HG03108 (cell line): Measurements from ENCODE around the gene MKLN1.
A peak's percentile ranks its signal among the peaks of the same experiment; 100 is the strongest.
"Not testable (repeated sequence)": the region's sequence is repeated elsewhere in the genome, so short reads cannot be mapped to it uniquely, and the experiment has no call there.

ENCODE experiments used
- ATAC-seq: cut with Tn5 transposase; IDR thresholded peaks from one replicate; pipeline ENCODE4 v1.9.1; 2021; ENCODE audit warnings: moderate library complexity; ENCODE audit not compliant: unreplicated experiment

The MKLN1 gene

GRCh38 chr7:131307627-131308026 lies 20.0 kb upstream of the MKLN1 start:
- ATAC-seq, result no peak

GRCh38 chr7:131312838-131313237 lies 14.8 kb upstream of the MKLN1 start:
- no peak for ATAC-seq

- ATAC-seq, result no peak
Observed at GRCh38 chr7:131320603-131321002, 7.1 kb upstream of the MKLN1 start.

- no peak for ATAC-seq
Observed at GRCh38 chr7:131321656-131322055, 6.0 kb upstream of the MKLN1 start.

- ATAC-seq, result no peak
Observed at GRCh38 chr7:131322061-131322460, 5.6 kb upstream of the MKLN1 start.

GRCh38 chr7:131322861-131323260 lies 4.8 kb upstream of the MKLN1 start:
- ATAC-seq, result no peak

GRCh38 chr7:131325179-131325840 lies 2.4 kb upstream of the MKLN1 start:
- ATAC-seq, result no peak

GRCh38 chr7:131326576-131326975 lies 1.1 kb upstream of the MKLN1 start:
- no peak for ATAC-seq

- ATAC-seq, result peak; percentile 17
Observed at GRCh38 chr7:131327049-131327625, 539 bp upstream of the MKLN1 start.

- ATAC-seq, result no peak
Observed at GRCh38 chr7:131328377-131329175, 900 bp downstream of the MKLN1 start.

GRCh38 chr7:131329176-131329570 lies 1.5 kb downstream of the MKLN1 start:
- ATAC-seq, result no peak

- ATAC-seq, result no peak
Observed at GRCh38 chr7:131330299-131330698, 2.6 kb downstream of the MKLN1 start.

GRCh38 chr7:131331806-131332205 lies 4.1 kb downstream of the MKLN1 start:
- no peak for ATAC-seq

GRCh38 chr7:131332729-131333128 lies 5.1 kb downstream of the MKLN1 start:
- ATAC-seq, result not testable (repeated sequence)

GRCh38 chr7:131335639-131336381 lies 8.1 kb downstream of the MKLN1 start:
- no peak for ATAC-seq

GRCh38 chr7:131336956-131337355 lies 9.3 kb downstream of the MKLN1 start:
- ATAC-seq, result no peak

- ATAC-seq, result no peak
Observed at GRCh38 chr7:131338173-131338572, 10.5 kb downstream of the MKLN1 start.

GRCh38 chr7:131338691-131339390 lies 11.2 kb downstream of the MKLN1 start:
- no peak for ATAC-seq

- no peak for ATAC-seq
Observed at GRCh38 chr7:131341690-131342089, 14.0 kb downstream of the MKLN1 start.

GRCh38 chr7:131342864-131343442 lies 15.3 kb downstream of the MKLN1 start:
- ATAC-seq, result no peak
